Measurements from ENCODE around the gene CDIP1.

The CDIP1 gene

GRCh38 chr16:4488499-4488967, 50.0 kb downstream of the CDIP1 start:
- DNase-seq (ENCODE audit: low spot score) = no peak

- DNase-seq (ENCODE audit: low spot score) = no peak
These were observed 50.5 kb downstream of the CDIP1 start for GRCh38 chr16:4487955-4488498.

- no peak for DNase-seq (ENCODE audit: low spot score)
These were observed 52.3 kb downstream of the CDIP1 start for GRCh38 chr16:4486126-4486893.

- DNase-seq (ENCODE audit: low spot score) = no peak
These were observed 56.6 kb downstream of the CDIP1 start for GRCh38 chr16:4481963-4482362.

GRCh38 chr16:4481526-4481925, 57.0 kb downstream of the CDIP1 start:
- DNase-seq (ENCODE audit: low spot score) = no peak

- DNase-seq (ENCODE audit: low spot score) = peak; percentile 66
These were observed 60.6 kb downstream of the CDIP1 start for GRCh38 chr16:4477966-4478365.

- peak; percentile 94 for DNase-seq (ENCODE audit: low spot score)
These were observed 62.4 kb downstream of the CDIP1 start, which contains the start of gene HMOX2 for GRCh38 chr16:4475880-4476788. HMOX2 (plus strand) TSS chr16:4476398; CDS start chr16:4505525, 29,127 bp downstream.

- peak; percentile 74 for DNase-seq (ENCODE audit: low spot score)
These were observed 64.2 kb downstream of the CDIP1 start, which contains the start of gene NMRAL1 for GRCh38 chr16:4474192-4474961. NMRAL1 (minus strand) TSS chr16:4474625; CDS start chr16:4474132, 493 bp downstream.

- no peak for DNase-seq (ENCODE audit: low spot score)
These were observed 65.7 kb downstream of the CDIP1 start for GRCh38 chr16:4472880-4473279.

GRCh38 chr16:4471869-4472268, 66.7 kb downstream of the CDIP1 start:
- no peak for DNase-seq (ENCODE audit: low spot score)

- DNase-seq (ENCODE audit: low spot score) = no peak
These were observed 69.6 kb downstream of the CDIP1 start for GRCh38 chr16:4468972-4469371.

GRCh38 chr16:4467916-4468315, 70.7 kb downstream of the CDIP1 start:
- DNase-seq (ENCODE audit: low spot score) = no peak

GRCh38 chr16:4465977-4466779, 72.4 kb downstream of the CDIP1 start:
- no peak for DNase-seq (ENCODE audit: low spot score)

GRCh38 chr16:4463522-4464163, 74.9 kb downstream of the CDIP1 start:
- no peak for DNase-seq (ENCODE audit: low spot score)

- peak; percentile 70 for DNase-seq (ENCODE audit: low spot score)
These were observed 77.1 kb downstream of the CDIP1 start for GRCh38 chr16:4461250-4462085.

GRCh38 chr16:4460936-4461249, 77.7 kb downstream of the CDIP1 start:
- DNase-seq (ENCODE audit: low spot score) = peak; percentile 40

Data from pons (tissue), 1 donor.